GM23338 (cell line): ENCODE measurements around the gene TMCO4. TPM values are rescaled to one million over a fixed set of nuclear protein-coding genes. Genes with fewer than 3 reads are reported as not detected.

ENCODE experiments used
- ATAC-seq: fragments of 200-7000 bp; cut with Tn5 transposase; 3 replicates; pipeline ENCODE4 v1.9.1; 2020
- DNase-seq: peaks from one replicate; pipeline ENCODE4 v3.0.0-alpha.2; 2015; ENCODE audit warnings: low spot score
- H2AFZ ChIP-seq: fragments of 200-600 bp; sonication (generic); 2 replicates; pipeline ENCODE4 v1.8.0; 2016; ENCODE audit warnings: antibody characterized with exemption, mild to moderate bottlenecking, moderate library complexity
- H3F3A ChIP-seq: fragments of 200-600 bp; sonication (generic); replicated peaks from 2 replicates; pipeline ENCODE4 v1.8.0; 2017; ENCODE audit warnings: antibody characterized with exemption, mixed run types, low read depth
- H3K27ac ChIP-seq: fragments of 200-600 bp; sonication (generic); 2 replicates; pipeline ENCODE4 v1.6.1; 2016; ENCODE audit warnings: low read depth
- H3K27me3 ChIP-seq: fragments of 200-600 bp; sonication (generic); 2 replicates; pipeline ENCODE4 v1.8.0; 2016; ENCODE audit warnings: mild to moderate bottlenecking, mixed run types, moderate library complexity; ENCODE audit not compliant: insufficient read depth
- H3K36me3 ChIP-seq: fragments of 200-600 bp; sonication (generic); 2 replicates; pipeline ENCODE4 v1.8.0; 2016; ENCODE audit warnings: mild to moderate bottlenecking; ENCODE audit not compliant: insufficient read depth
- H3K4me1 ChIP-seq: fragments of 200-600 bp; sonication (generic); 2 replicates; pipeline ENCODE4 v1.8.0; 2016; ENCODE audit warnings: mild to moderate bottlenecking, moderate library complexity; ENCODE audit not compliant: insufficient read depth
- H3K4me2 ChIP-seq: fragments of 200-600 bp; sonication (generic); 2 replicates; pipeline ENCODE4 v1.7.1; 2017; ENCODE audit warnings: mixed run types
- H3K4me3 ChIP-seq: fragments of 200-600 bp; sonication (generic); 2 replicates; pipeline ENCODE4 v1.6.1; 2016; ENCODE audit warnings: mixed run types
- H3K79me2 ChIP-seq: fragments of 200-600 bp; sonication (generic); replicated peaks from 2 replicates; pipeline ENCODE4 v1.8.0; 2017; ENCODE audit warnings: mild to moderate bottlenecking; ENCODE audit not compliant: insufficient read depth
- H3K9me2 ChIP-seq: fragments of 200-600 bp; sonication (generic); 2 replicates; pipeline ENCODE4 v1.8.0; 2017; ENCODE audit not compliant: insufficient read depth
- H4K20me1 ChIP-seq: fragments of 200-600 bp; sonication (generic); replicated peaks from 2 replicates; pipeline ENCODE4 v1.8.0; 2017; ENCODE audit warnings: mild to moderate bottlenecking; ENCODE audit not compliant: insufficient read depth
- H3K27ac Mint-ChIP-seq: 2 replicates; pipeline ENCODE4 v1.8.0; 2020; ENCODE audit warnings: inconsistent platforms, mild to moderate bottlenecking, moderate library complexity, mixed read lengths
- H3K27me3 Mint-ChIP-seq: 3 replicates; pipeline ENCODE4 v1.8.0; 2022; ENCODE audit warnings: low read depth, mild to moderate bottlenecking, moderate library complexity, mixed read lengths, inconsistent platforms; ENCODE audit not compliant: insufficient read depth, poor library complexity
- H3K36me3 Mint-ChIP-seq: 3 replicates; pipeline ENCODE4 v1.8.0; 2021; ENCODE audit warnings: low read depth, mild to moderate bottlenecking, inconsistent platforms, moderate library complexity, mixed read lengths
- H3K4me1 Mint-ChIP-seq: 3 replicates; pipeline ENCODE4 v1.8.0; 2020; ENCODE audit warnings: mild to moderate bottlenecking, inconsistent platforms, mixed read lengths
- H3K4me3 Mint-ChIP-seq: 3 replicates; pipeline ENCODE4 v1.8.0; 2021; ENCODE audit warnings: moderate library complexity, mild to moderate bottlenecking, inconsistent platforms, mixed read lengths
- H3K9me3 Mint-ChIP-seq: 3 replicates; pipeline ENCODE4 v1.8.0; 2020; ENCODE audit warnings: moderate library complexity, mild to moderate bottlenecking, inconsistent platforms, mixed read lengths
- CTCF ChIP-seq, 2 experiments: fragments of 200-600 bp in 1 of 2; sonication (generic) in 1 of 2; conservative IDR thresholded peaks; 2 replicates each; pipeline versions ENCODE4 v1.5.1 to v1.6.1; 2016 to 2017; ENCODE audit warnings: antibody characterized with exemption in 2 of 2, low read depth in 2 of 2, mild to moderate bottlenecking in 2 of 2, moderate library complexity in 1 of 2
- EZH2 ChIP-seq: fragments of 200-600 bp; sonication (generic); IDR thresholded peaks from one replicate; pipeline ENCODE4 v1.8.0; 2017; ENCODE audit warnings: antibody characterized with exemption, mild to moderate bottlenecking, low read depth; ENCODE audit not compliant: unreplicated experiment
- JUNB ChIP-seq: IDR thresholded peaks from one replicate; pipeline ENCODE4 v1.6.1; 2016; ENCODE audit warnings: antibody characterized with exemption; ENCODE audit not compliant: unreplicated experiment
- NANOG ChIP-seq: IDR thresholded peaks from 2 replicates; pipeline ENCODE4 v1.6.1; 2016; ENCODE audit warnings: antibody characterized with exemption, borderline replicate concordance
- POLR2AphosphoS5 ChIP-seq: IDR thresholded peaks from 2 replicates; pipeline ENCODE4 v1.6.1; 2016; ENCODE audit warnings: antibody characterized with exemption, low read depth
- REST ChIP-seq: IDR thresholded peaks from one replicate; pipeline ENCODE4 v1.6.1; 2018; ENCODE audit warnings: antibody characterized with exemption; ENCODE audit not compliant: unreplicated experiment
- STAT1 ChIP-seq: IDR thresholded peaks from one replicate; pipeline ENCODE4 v1.6.1; 2016; ENCODE audit warnings: antibody characterized with exemption; ENCODE audit not compliant: unreplicated experiment
- ZNF114 ChIP-seq: fragments of 250-450 bp; sonication (Bioruptor Pico); IDR thresholded peaks from 2 replicates; pipeline ENCODE4 v1.5.0; 2020; ENCODE audit warnings: mild to moderate bottlenecking, moderate library complexity
- ZNF331 ChIP-seq: fragments of 250-450 bp; sonication (Bioruptor Pico); IDR thresholded peaks from 2 replicates; pipeline ENCODE4 v1.5.0; 2020; ENCODE audit warnings: low read depth, mild to moderate bottlenecking, moderate library complexity
- polyA plus RNA-seq: library from polyadenylated mRNA; unstranded; fragments of >200 nt; fragmentation: Nextera tagmentation; extraction: Ambion mirVana; gene quantifications from 2 replicates; pipeline ENCODE4 v1.2.1, GENCODE V29; 2016
- total RNA-seq: library from RNA; depleted of rRNA; stranded (reverse); fragments of >200 nt; shearing (Covaris generic); gene quantifications from 2 replicates; pipeline ENCODE4 v1.2.3, GENCODE V29; 2014

Gene TMCO4
- total and polyA plus RNA-seq, 2 experiments from 2014 or later = 2.6 to 6.9 TPM

GRCh38 chr1:19735440-19736127 lies 64.1 kb downstream of the TMCO4 start:
- no peaks in the 10 kb centered on the region for H3K79me2 ChIP-seq
- Mint-ChIP-seq H3K4me1 (no peaks in the 10 kb centered on the region), H3K27me3 (peaks cover 2% of the 10 kb centered on the region), H3K27ac (no peak overlapping the region), H3K4me3 (no peak overlapping the region), H3K9me3 (peaks cover 2% of the 10 kb centered on the region; the same call in 1 of the 3 replicates), H3K36me3 (no peaks in the 10 kb centered on the region; the same call in 2 of the 3 replicates)
- no peaks in the 10 kb centered on the region for H3K9me2 ChIP-seq
- TF ChIP-seq CTCF (conservative IDR thresholded peaks at IDR 0.05; ENCODE audit: low read depth in 2 of 2) = no peak
- TF ChIP-seq STAT1 = no peak
- TF ChIP-seq ZNF114 = no peak
- no peak for TF ChIP-seq ZNF331 (CRISPR knock-in tag)
- TF ChIP-seq JUNB = no peak
- TF ChIP-seq POLR2AphosphoS5 = no peak
- no peak for TF ChIP-seq REST
- no peak for TF ChIP-seq EZH2
- no peaks in the 10 kb centered on the region for H3K27me3 ChIP-seq
- no peak for ATAC-seq
- DNase-seq = no peak
- H3K4me2 ChIP-seq = no peak overlapping the region
- H3K36me3 ChIP-seq = no peaks in the 10 kb centered on the region
- no peaks in the 10 kb centered on the region for H3F3A ChIP-seq
- H3K4me3 ChIP-seq = no peak overlapping the region
- H4K20me1 ChIP-seq = no peaks in the 10 kb centered on the region; the same call in 1 of the 2 replicates
- no peaks in the 10 kb centered on the region for H3K4me1 ChIP-seq
- H2AFZ ChIP-seq = no peak overlapping the region
- H3K27ac ChIP-seq = no peak overlapping the region

- ATAC-seq = no peak
- no peaks in the 10 kb centered on the region; the same call in 2 of the 3 replicates for H3K36me3 Mint-ChIP-seq
These were observed 65.2 kb downstream of the TMCO4 start for GRCh38 chr1:19734472-19734999.

More at GRCh38 chr1:19734472-19734999, 65.2 kb downstream of the TMCO4 start:
- Histone ChIP-seq H2AFZ (no peak overlapping the region), H3K27ac (no peak overlapping the region), H3K9me2 (no peaks in the 10 kb centered on the region), H3K4me1 (no peaks in the 10 kb centered on the region), H4K20me1 (no peaks in the 10 kb centered on the region; the same call in 1 of the 2 replicates), H3K4me2 (no peak overlapping the region), H3K27me3 (no peaks in the 10 kb centered on the region), H3K36me3 (no peaks in the 10 kb centered on the region), H3K79me2 (no peaks in the 10 kb centered on the region), H3K4me3 (no peak overlapping the region), H3F3A (no peaks in the 10 kb centered on the region)
- H3K9me3 Mint-ChIP-seq = peaks cover 9% of the 10 kb centered on the region; the same call in 1 of the 3 replicates
- no peak overlapping the region for H3K27ac Mint-ChIP-seq
- peaks cover 4% of the 10 kb centered on the region for H3K27me3 Mint-ChIP-seq
- no peaks in the 10 kb centered on the region for H3K4me1 Mint-ChIP-seq
- no peak for DNase-seq
- TF ChIP-seq CTCF (conservative IDR thresholded peaks at IDR 0.05; ENCODE audit: low read depth in 2 of 2) (no peak), REST (no peak), POLR2AphosphoS5 (no peak), NANOG (no peak), ZNF114 (no peak), JUNB (no peak)
- no peak overlapping the region for H3K4me3 Mint-ChIP-seq
